Stimulated activated CD4-positive, alpha-beta T cell treated with anti-CD3 and anti-CD28 coated beads, Interleukin-1b, Interleukin-23, amount 100 ng/mL, for 1 hour (primary cell): ENCODE results near the gene SLC35E2B.
A peak's percentile ranks its signal among the peaks of the same experiment; 100 is the strongest.
"Not testable (repeated sequence)": the region's sequence is repeated elsewhere in the genome, so short reads cannot be mapped to it uniquely, and the experiment has no call there.

Experiments
- DNase-seq, 2 donors: peaks; one replicate each; pipeline ENCODE4 v3.0.0-alpha.2; 2020; ENCODE audit warnings: low read depth in 2 of 2

Gene SLC35E2B

DNA sequence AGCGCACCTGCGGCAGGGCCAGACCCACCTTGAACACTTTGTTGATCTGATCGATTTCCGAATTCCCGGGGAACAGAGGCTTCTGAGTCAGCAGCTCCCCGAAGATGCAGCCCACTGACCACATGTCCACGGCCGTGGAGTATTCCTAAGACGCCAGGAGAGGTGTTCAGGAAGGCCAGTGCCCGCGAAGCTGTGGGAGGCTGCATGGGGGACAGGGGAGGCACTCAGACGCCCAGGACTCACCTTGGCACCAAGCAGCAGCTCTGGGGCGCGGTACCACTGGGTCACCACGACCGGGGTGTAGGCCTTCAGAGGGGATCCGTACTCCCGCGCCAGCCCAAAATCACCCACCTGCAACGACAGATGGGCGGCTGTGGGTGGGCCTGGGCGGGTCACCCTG is 11.2 kb upstream of the SLC35E2B start:
- DNase-seq: no peak

DNA sequence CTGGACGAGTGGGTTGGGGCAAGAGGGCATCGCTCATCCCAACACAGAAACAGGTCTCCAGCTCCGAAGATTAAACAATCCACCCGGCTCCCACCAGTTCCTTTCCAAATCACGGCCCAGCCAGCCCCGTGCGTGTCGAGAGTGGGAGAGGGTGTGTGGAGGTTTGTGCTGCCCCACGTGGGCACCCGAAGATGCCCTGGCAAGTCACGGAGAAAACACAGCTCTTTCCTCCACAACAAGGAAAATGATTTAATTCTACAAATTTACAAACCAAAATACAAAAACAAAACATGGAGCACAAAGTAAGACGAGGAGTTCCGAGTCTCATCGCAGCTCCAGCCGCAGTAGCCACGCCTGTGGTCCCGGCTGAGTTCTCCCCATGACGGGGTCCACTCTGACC is 9.9 kb upstream of the SLC35E2B start:
- not testable (repeated sequence) for DNase-seq

DNA sequence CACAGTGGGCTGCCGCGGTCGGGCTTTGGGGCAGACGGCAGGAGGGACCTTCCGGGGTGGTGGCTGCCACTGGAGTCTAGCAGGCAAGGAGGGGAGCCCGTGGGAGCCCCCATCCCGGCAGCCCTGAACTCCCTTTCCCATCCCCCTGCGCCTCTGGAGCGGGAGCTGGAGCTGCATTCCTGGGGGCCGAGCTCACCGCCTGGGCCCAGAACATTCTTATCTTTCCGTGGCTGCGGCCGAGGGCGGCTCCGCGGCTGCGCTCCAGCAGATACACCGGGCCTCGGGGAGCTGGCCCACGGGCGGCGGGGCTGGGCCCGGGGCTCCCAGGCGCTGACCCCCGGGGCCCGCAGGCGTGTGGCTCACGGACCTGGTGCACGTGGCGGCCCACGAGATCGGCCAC is 8.0 kb upstream of the SLC35E2B start:
- DNase-seq: not testable (repeated sequence)

DNA sequence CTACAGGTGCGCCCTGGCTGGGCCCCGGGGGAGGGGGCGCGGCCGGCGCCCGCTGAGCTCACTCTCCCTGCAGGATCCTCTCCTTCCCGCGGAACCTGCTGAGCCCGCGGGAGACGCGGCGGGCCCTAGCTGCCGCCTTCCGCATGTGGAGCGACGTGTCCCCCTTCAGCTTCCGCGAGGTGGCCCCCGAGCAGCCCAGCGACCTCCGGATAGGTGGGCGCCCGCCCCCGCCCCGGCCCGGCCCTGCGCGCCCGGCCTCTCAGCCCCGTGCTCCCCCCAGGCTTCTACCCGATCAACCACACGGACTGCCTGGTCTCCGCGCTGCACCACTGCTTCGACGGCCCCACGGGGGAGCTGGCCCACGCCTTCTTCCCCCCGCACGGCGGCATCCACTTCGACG is 7.5 kb upstream of the SLC35E2B start:
- not testable (repeated sequence) for DNase-seq

DNA sequence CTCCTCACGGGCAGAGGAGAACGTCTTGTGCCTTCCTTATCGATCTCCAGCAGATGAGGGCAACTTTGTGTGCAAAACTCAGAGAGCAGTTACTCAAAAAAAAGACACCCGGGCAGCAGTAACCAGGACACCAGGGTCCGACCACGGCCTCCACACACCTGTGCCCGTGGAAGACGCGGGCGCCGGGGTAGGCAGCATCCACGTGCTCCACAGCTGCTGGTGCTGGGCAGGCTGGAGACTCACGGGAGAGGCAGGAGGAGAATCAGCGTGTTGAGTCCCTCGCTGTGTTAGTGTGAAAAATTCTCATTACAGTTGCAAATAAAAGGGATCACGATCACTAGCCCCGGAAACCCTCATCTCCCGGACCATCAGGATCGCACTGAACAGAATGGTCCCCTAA is 6.5 kb upstream of the SLC35E2B start:
- DNase-seq: not testable (repeated sequence)

DNA sequence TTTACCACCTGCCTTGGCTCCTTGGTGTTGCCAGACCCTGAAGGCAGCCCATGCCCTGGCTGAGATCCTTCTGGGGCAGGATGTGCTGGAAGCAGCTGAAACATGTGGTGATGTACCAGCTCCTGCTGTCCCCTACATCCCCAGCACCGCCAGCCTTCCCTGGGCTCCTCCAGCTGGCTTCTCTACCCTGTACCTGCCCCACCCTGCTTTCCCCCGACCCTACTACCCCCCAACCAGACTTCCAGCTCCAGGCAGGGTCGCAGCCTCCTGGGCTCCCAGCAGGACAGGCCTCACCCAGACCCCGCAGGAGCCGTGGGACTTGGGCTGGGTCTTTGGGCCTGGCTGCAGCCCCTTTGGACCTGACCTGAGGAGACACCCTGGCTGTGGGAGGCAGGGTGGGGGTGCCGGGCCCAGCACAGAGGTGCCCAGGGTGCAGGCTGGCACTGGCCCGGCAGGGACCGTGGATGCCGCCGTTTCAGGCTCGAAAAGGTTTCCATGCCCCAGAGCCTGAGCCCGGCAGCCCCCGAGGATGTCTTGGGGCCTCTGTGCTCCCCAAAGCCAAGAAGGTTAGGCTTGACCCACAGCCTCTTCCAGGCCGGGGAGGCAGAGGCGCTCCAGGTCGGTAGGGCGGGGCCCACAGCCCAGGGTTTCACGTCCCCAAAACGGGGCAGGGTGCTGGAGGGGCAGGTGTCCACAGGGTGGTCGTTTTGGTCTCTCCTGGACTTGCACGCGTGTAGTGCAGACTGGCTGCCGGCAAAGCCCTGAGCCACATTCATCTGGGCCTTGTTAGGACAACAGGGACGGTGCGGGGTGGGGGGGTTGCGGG is 5.0 kb upstream of the SLC35E2B start:
- DNase-seq: not testable (repeated sequence)

DNA sequence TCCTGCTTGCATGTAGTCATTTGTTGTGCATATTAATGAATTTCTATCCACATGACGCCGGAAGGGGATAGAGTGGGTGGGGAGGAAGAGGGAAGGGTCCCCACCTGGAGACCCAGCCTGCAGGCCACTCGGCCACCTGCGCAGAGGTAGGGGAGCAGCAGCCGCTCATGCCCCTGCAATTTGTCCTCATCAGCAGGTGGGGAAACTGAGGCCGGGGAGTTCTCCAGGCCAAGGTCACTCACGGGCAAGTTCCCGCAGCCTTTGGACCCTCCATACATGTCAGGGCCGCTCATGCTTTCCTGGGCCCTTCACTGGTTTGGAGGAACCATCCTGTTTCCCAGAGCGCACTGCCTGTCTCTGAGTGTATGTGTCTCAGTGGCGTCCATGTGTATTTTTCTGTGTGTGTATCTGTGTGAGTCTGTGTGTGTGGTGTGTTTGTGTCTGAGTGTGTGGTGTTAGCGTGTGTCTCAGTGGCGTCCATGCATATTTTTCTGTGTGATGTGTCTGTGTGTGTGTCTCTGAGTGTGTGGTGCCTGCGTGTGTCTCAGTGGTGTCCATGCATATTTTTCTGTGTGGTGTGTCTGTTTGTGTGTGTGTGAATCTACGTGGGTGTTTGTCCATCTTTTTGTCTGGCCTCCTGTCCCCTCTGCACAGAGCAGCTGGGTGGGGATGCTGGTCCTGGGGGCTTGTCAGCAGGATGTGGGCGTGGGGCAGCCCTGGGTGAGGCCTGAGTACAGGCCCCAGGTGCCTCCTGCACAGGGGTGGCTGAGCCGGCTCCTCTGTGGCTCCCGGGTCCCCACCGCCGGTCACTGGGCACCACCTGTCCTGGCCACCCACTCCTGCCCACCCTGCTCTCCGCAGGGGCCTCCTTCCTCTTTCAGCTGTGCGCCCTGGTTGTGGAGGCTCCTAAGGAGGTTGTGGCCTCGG is 4.1 kb upstream of the SLC35E2B start:
- not testable (repeated sequence) for DNase-seq

DNA sequence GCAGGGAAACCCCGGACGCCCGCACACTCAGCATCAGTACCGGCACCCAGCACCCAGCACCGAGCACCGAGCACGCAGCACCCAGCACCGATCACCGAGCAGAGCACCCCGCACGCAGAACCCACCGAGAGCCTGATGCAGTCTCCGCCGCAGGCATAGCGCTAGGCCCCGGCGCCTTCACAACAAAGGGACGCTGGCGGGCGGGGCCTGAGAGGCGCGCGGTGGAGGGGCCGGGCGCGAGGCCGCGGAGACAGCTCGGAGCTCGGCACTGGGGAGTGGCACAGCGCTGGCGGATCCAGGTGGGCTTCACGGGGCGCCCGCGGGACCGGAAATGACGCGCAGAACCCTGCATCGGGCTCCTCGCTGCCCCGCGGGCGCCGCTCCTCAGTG is 276 bp downstream of the SLC35E2B start:
- DNase-seq: peak in 1 of 2 donors; percentile 55

DNA sequence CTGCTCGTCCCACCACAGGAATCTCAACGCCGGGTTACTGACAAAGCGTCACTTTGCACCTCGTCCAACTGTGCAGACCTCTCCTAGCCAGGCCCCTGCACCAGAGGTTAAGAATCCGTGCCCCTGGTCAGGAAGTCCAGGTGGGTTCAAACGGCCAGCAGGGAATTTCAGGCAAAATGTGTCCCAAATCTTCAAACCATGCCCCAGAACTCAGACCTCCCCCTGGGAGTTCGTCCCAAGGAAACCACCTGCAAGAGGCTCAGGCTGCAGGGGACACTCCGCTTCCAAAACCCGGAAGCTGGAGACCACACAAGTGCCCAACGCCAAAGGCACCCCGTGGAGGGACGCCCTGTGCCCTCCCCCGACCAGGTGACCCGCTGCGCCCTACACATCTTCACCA is 1.2 kb downstream of the SLC35E2B start:
- not testable (repeated sequence) for DNase-seq

DNA sequence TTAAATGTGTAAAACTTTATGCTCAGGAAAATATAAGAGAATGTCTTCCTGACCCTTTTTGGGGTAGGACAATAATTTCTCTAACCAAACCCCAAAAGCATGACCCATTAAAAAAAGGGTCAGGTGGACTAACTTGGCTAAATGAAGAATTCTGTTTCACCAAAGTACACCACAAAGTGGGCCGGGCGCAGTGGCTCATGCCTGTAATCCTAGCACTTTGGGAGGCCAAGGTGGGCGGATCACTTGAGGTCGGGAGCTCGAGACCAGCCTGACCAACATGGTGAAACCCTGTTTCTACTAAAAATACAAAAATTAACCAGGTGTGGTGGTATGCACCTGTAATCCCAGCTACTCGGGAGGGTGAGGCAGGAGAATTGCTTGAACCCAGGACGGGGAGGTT is 3.1 kb downstream of the SLC35E2B start:
- not testable (repeated sequence) for DNase-seq

DNA sequence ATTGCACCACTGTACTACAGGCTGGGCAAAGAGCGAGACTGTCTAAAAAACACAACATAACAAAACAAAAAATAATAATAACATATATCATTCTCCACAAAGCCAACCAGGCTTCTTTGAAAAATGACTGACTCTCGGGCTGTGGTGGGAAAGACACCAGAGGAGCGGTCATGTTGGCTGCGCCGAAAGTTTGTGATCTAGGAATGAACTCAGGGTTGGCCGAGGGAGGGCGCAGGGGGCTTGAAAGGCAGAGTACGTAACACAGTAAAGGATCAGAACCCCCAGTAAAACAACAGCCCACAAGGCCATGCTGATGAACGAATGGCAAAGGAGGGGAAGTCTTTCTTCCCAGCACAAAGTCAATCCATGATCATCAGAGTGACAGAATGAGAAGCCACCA is 4.7 kb downstream of the SLC35E2B start:
- no peak for DNase-seq

DNA sequence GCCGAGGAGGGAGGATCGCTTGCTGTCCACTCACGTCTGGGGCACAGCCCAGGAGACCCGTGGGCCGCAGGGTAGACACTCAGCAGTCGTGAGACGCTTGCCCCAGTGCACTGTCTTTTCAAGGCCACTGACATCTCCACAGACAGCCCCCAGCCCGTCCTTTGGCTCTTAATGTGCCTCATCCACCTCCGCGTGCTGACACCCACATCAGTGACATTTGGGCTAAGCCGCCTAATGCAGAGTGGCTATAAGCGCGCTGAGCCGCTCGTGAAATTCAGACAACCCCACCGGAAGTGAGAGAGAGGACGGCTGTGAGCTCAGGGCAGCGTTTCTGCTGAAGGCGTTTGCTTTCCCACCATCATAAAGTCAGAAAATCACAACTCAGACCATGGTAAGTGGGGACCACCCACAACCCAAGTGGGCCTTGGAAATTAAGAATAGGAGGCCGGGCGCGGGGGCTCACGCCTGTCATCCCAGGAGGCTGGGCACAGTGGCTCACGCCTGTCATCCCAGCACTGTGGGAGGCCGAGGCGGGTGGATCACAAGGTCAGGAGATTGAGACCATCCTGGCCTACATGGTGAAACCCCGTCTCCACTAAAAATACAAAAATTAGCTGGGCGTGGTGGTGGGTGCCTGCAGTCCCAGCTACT is 8.4 kb downstream of the SLC35E2B start:
- DNase-seq: no peak

DNA sequence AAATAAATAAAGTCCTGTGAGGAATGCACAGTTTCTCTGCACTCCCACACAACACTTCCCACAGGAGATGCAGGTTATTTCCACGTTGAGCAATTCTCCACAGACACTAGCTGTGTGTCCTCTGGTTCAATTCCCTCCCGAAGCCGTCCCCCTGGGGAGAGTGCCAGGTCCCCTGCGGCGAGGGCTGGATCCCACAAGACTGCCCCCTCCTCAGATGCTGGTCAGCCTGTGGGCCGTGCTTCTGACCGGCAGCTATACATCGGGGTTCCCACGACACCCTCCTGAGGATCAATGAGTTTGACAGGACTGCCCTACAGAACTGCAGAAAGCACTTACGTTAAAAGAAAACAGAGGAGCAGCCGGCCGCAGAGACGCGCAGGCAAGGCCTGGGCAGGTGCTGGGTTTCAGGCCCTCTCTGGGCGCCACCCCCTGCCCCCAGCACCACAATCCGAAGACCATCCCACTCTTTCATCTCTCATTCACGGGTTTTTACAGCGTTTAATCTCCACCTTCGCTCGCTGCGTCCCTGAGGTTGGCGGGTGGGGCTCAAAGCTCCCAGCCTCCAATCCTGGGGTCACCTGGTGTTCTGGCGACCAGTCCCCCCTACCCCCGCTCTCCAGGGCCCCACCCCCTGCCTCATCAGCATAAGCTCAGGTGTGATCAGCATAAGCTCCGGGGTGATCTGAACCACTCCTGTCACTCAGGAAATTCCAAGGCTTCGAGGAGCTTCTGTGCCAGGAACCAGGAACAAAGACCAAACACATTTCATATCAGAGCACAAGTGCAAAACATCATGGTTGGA is 9.3 kb downstream of the SLC35E2B start:
- DNase-seq: no peak

DNA sequence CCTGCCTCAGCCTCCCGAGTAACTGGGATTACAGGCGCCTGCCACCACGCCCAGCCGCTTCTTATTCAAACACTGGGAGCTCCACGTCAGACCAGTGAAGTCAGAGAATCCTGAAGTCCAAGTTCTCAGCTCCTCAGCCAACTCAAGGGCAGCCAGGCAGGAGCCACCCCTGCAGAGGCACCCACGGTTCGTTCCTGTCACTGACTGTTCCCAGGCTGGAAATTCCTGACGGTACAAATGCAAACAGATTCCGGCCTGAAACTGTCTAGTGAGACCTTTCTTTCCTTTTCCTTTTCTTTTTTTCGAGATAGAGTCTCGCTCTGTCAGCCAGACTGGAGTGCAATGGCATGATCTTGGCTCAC is 11.7 kb downstream of the SLC35E2B start:
- DNase-seq: no peak

DNA sequence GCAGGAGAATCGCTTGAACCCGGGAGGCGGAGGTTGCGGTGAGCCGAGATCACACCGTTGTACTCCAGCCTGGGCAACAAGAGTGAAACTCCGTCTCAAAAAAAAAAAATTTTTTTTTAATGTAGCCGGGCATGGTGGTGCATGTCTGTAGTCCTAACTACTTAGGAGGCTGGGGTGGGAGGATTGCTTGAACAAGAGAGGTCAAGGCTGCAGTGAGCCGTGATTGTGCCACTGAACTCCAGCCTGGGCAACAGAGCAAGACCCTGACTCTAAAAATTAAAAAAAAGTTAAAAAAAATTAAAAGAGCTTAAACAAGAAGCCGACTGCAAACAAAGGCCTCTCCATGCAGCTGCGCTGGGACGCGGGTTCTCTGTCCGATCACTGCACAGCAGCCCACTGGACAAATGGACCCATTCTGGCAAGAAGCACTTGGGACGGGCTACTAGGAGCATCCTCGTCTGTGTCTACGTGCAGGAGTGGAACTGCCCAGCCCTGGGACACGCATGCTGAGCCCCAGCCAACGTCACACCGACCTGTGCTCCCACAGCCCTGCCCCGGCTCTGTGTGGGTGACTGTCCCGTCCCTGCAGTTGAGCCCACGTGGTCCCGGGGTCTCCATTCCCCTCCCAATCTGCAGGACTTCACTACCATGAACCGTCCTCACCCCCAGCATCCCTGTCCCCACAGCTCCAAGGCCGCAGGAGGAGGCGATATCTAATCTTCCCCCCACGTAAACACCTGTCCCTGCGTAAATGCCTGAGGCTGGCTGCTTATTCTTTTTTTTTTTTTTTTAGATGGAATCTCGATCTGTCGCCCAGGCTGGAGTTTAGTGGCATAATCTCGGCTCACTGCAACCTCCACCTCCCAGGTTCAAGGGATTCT is 12.3 kb downstream of the SLC35E2B start:
- DNase-seq: no peak

DNA sequence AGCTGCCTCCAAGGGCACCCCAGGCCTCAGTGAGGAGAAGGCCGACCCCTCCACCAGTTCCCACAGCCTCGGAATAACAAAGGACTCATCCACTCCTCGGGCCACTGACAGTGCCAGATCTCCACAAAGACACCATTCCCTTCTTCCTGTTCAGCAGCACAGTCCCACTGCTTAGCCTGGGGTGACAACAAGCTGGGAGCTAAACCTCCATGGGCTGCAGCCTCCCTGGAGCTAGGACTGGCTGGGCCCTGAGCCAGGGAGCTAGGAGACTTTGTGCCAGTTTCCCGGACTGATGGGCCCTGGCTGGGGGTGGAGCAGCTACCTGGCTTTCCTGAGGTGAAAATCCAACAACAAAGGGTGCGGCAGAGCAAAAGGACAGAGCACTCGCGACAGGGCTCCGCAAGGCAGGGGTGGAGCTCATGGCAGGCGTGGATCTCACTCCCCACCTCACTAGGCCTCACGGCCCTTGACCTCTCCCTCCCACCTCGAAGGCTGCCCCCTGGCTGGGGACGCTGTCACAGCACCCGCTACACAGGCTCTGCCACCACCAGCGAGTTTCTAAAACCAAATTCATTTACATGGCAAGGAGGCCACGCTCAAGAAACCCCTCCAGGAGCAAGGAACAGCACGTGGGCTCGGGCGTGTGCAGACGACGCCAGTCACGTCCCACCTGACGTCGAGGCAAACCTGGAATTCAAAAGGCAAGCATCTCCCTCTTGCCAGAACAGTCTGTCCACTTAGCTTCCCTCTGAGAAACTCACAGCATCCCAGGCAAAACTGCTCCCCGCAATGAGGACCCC is 13.8 kb downstream of the SLC35E2B start:
- peak in 1 of 2 donors; percentile 35 for DNase-seq

DNA sequence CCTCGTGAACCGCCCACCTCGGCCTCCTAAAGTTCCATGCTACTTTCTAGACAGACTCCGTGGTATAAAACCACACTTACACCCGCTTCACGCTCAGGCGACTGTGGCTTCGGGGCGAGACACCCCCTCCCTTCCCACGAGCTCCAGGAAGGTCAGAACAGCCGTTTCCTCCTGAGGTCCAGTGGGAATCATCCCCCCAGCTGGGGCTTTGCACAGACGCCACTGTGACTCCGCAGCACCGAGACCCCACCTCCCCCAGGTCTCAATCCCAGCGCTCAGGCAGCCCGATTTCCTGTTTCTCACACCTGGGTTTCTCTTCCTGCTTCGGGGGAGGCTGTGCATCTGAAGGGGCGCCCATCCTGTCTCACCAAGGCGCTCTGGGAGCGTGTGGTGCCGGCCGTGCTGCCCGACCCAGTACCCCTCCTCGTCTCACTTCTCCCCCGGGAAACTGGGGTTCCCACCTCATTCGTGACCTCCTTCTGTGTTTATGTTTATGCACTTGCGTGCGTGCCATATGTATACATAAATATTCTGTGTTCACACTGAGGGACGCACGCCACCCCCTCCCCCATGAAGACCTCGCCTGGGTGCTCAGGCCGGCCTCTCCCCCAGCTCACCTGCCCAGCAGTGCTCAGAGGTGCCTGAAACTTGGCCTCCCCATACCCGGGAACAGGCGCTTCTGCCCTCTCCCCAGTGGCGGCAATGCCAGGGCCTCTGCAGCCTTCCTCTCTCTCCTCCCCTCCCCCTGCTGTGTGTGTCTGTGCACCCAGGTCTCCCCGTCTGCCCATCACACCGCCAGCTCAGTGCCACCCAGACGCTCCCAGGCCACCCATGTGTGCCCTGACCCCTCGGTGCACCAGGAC is 14.6 kb downstream of the SLC35E2B start:
- DNase-seq: no peak

DNA sequence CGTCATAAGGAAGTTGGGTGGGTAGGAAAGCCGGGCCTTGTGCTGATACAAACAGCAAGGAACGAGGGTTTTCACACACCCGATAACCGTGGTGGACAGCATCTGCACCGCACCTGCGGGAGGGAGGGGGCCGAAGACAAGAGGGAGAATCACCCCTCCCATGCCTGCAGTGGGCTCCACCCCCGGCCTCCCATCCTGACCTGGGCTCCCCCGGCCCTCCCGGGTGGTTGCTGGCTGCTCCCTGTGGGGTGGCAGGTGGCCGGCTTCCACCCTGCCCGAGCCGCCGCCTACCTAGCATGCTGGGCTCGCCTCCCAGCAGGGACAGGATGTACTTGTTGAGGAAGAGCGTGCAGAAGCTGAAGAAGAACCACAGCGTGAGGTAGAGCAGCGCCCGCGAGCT is 16.5 kb downstream of the SLC35E2B start:
- not testable (repeated sequence) for DNase-seq

DNA sequence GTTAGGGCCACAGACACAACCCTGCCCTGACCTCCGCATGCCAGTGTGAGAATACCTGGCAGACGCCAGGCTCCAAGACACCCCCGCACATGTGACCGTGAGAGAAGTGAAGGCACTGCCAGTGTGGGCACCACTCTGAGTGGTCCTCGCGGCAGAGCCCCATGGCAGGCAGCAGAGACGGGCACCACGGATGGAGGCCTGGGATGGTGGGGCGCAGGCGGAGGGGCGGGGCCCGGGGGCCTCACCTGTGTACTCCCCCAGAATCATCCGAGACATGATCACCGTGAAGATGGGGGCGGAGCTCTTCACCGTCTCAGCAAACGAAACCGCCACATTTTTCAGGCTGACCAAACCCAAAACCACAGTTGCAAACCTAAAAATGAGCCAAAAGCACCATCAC is 17.4 kb downstream of the SLC35E2B start:
- not testable (repeated sequence) for DNase-seq
